Measurements from ENCODE around the gene GRIK4. TPM values are rescaled to one million over a fixed set of nuclear protein-coding genes. Genes with fewer than 3 reads are reported as not detected.

Gene GRIK4
- total and polyA plus RNA-seq, 2 of the 4 experiments (the other 2 are of a cell fraction): 0.18 to 0.38 TPM

GRCh38 chr11:120807414-120808150 is 296.0 kb downstream of the GRIK4 start:
- H4K5ac ChIP-seq (ENCODE audit: low read depth, low read length): no peak overlapping the region
- H3K4ac ChIP-seq (ENCODE audit: low read depth, low read length): no peak overlapping the region; the same call in 1 of the 2 replicates
- peak; percentile 95 for DNase-seq
- ChIA-PET CTCF (interaction anchor here (0.5 to 1.0 kb wide), 2 partner anchors 472 to 1578 kb away, joined by 3 to 4 read pairs; no protein-coding TSS in a partner anchor), POLR2A (ENCODE audit: unreplicated experiment) (no interaction called here)
- no peak overlapping the region for H3K18ac ChIP-seq (ENCODE audit: low read depth, low read length)
- H2AK5ac ChIP-seq (ENCODE audit: low read depth, low read length): no peak overlapping the region
- H3K4me1 ChIP-seq (ENCODE audit: control insufficient read depth, insufficient read depth, low read length): peaks cover 6% of the 10 kb centered on the region; the same call in 1 of the 2 replicates
- peaks cover 5% of the 10 kb centered on the region; the same call in 1 of the 2 replicates for H4K20me1 ChIP-seq (ENCODE audit: insufficient read depth, low read length)
- peak; percentile 97 for ATAC-seq (ENCODE audit: low read depth)
- H2BK5ac ChIP-seq (ENCODE audit: low read depth, low read length, poor library complexity, severe bottlenecking): no peak overlapping the region
- no peak overlapping the region for H3K4me3 ChIP-seq (ENCODE audit: insufficient read depth, low read depth, low read length)
- H2BK20ac ChIP-seq (ENCODE audit: low read depth, low read length): 0 out of 2 replicates have a peak overlapping the region, but pooled peaks have one; percentile 65
- intact Hi-C loops (cut with micrococcal nuclease) (loop anchor here (5.0 to 10.0 kb wide), 3 partner anchors 203 to 473 kb away; partner anchors contain the start of gene ARHGEF12), dilution Hi-C loops (cut with HindIII; ENCODE audit: low sequenced_read_pairs, unreplicated experiment) (no loop called here), in situ Hi-C loops (cut with MboI; ENCODE audit: low sequenced_read_pairs) (no loop called here)
- no peaks in the 10 kb centered on the region for H3K9me3 ChIP-seq (ENCODE audit: control insufficient read depth, insufficient read depth, low read length)
- peak overlapping the region; percentile 65 for H2AK9ac ChIP-seq (replicated peaks; ENCODE audit: low read depth, low read length, poor library complexity)
- no peak overlapping the region for H3K4me2 ChIP-seq (ENCODE audit: low read depth, low read length)
- peak overlapping the region; percentile 28 for H2AFZ ChIP-seq (replicated peaks; ENCODE audit: low read length, poor library complexity)
- H3K14ac ChIP-seq (replicated peaks; ENCODE audit: low read depth, low read length): no peak overlapping the region
- H3K36me3 ChIP-seq (ENCODE audit: control insufficient read depth, insufficient read depth, low read length): no peaks in the 10 kb centered on the region
- 0% methylated on average over 2 of the region's 13 CpGs; no CpG with 5 or more reads in 1 of the 2 experiments for WGBS, 2 experiments (ENCODE audit: extremely low coverage in 2 of 2, insufficient read length in 1 of 2)
- no peaks in the 10 kb centered on the region for H3K79me1 ChIP-seq (ENCODE audit: low read depth in 1 of 2, low read length in 2 of 2)
- H2BK120ac ChIP-seq (ENCODE audit: low read depth, low read length): peak overlapping the region; percentile 46; the same call in 1 of the 2 replicates
- no TSS peak for BruUV-seq (replicated peaks)
- no peak overlapping the region for H3K27ac ChIP-seq (ENCODE audit: insufficient read depth, low read length)
- H3K9me1 ChIP-seq (ENCODE audit: insufficient read depth, low read length): peaks cover 7% of the 10 kb centered on the region; the same call in 1 of the 2 replicates
- H4K8ac ChIP-seq (ENCODE audit: low read depth in 2 of 2, low read length in 2 of 2): no peak overlapping the region
- H3K56ac ChIP-seq (ENCODE audit: extremely low read depth, insufficient read depth, low read length): no peak overlapping the region
- no peak overlapping the region for H2BK15ac ChIP-seq (ENCODE audit: low read depth, low read length)
- H3K9ac ChIP-seq (ENCODE audit: low read depth, low read length): no peak overlapping the region
- no peaks in the 10 kb centered on the region for H3K27me3 ChIP-seq (ENCODE audit: control insufficient read depth, insufficient read depth, low read length)
- no peak overlapping the region; the same call in 1 of the 2 replicates for H4K91ac ChIP-seq (ENCODE audit: insufficient read depth, low read depth, low read length)
- no peak overlapping the region for H3K23ac ChIP-seq (ENCODE audit: low read depth, low read length)
- TF ChIP-seq CHD1 (IDR thresholded peaks at IDR 0.05; ENCODE audit: low read depth, low read length) (no peak), USF2 (IDR thresholded peaks at IDR 0.05; ENCODE audit: low read depth, low read length) (no peak; the same call in 1 of the 2 replicates), FOS (IDR thresholded peaks at IDR 0.05; ENCODE audit: low read depth, low read length) (peak; percentile 92), POLR2A (IDR thresholded peaks at IDR 0.05; ENCODE audit: low read depth, low read length) (no peak), RAD21 (IDR thresholded peaks at IDR 0.05; ENCODE audit: low read length) (no peak), RCOR1 (IDR thresholded peaks at IDR 0.05; ENCODE audit: insufficient replicate concordance, low read length) (no peak), RFX5 (IDR thresholded peaks at IDR 0.05; ENCODE audit: low read depth, low read length) (no peak), BHLHE40 (IDR thresholded peaks at IDR 0.05; ENCODE audit: low read depth, low read length) (peak; percentile 47; the same call in 1 of the 2 replicates), MAFK (IDR thresholded peaks at IDR 0.05; ENCODE audit: low read depth, low read length) (peak; percentile 64), NFE2L2 (IDR thresholded peaks at IDR 0.05; ENCODE audit: low read depth, low read length) (peak; percentile 99), MXI1 (IDR thresholded peaks at IDR 0.05; ENCODE audit: borderline replicate concordance, low read depth, low read length) (peak; percentile 63; the same call in 1 of the 2 replicates), ELK1 (IDR thresholded peaks at IDR 0.05; ENCODE audit: borderline replicate concordance, low read depth, low read length) (no peak), CEBPB (IDR thresholded peaks at IDR 0.05; ENCODE audit: low read depth, low read length) (no peak)
- TF ChIP-seq, protein P1, sequence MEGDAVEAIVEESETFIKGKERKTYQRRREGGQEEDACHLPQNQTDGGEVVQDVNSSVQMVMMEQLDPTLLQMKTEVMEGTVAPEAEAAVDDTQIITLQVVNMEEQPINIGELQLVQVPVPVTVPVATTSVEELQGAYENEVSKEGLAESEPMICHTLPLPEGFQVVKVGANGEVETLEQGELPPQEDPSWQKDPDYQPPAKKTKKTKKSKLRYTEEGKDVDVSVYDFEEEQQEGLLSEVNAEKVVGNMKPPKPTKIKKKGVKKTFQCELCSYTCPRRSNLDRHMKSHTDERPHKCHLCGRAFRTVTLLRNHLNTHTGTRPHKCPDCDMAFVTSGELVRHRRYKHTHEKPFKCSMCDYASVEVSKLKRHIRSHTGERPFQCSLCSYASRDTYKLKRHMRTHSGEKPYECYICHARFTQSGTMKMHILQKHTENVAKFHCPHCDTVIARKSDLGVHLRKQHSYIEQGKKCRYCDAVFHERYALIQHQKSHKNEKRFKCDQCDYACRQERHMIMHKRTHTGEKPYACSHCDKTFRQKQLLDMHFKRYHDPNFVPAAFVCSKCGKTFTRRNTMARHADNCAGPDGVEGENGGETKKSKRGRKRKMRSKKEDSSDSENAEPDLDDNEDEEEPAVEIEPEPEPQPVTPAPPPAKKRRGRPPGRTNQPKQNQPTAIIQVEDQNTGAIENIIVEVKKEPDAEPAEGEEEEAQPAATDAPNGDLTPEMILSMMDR (conservative IDR thresholded peaks at IDR 0.05; ENCODE audit: low read depth, low read length): no peak
